IPS-15b (cell line): ENCODE data around the gene DIP2C.

Experiments
- H3K27me3 ChIP-seq: one replicate; pipeline ENCODE4 v1.6.1; 2013; ENCODE audit warnings: low read length; ENCODE audit not compliant: control insufficient read depth, insufficient read depth
- H3K36me3 ChIP-seq: one replicate; pipeline ENCODE4 v1.6.1; 2013; ENCODE audit warnings: low read length; ENCODE audit not compliant: control insufficient read depth, insufficient read depth
- H3K4me1 ChIP-seq: one replicate; pipeline ENCODE4 v1.6.1; 2013; ENCODE audit warnings: mild to moderate bottlenecking, low read length; ENCODE audit not compliant: control insufficient read depth, insufficient read depth
- H3K4me3 ChIP-seq: one replicate; pipeline ENCODE4 v1.5.1; 2013; ENCODE audit warnings: low read depth, low read length
- H3K9ac ChIP-seq: one replicate; pipeline ENCODE4 v1.6.1; 2013; ENCODE audit warnings: low read depth, mild to moderate bottlenecking, low read length
- H3K9me3 ChIP-seq: one replicate; pipeline ENCODE4 v1.6.1; 2013; ENCODE audit warnings: mild to moderate bottlenecking, low read length; ENCODE audit not compliant: control insufficient read depth, insufficient read depth

DIP2C gene

GRCh38 chr10:642186-642890, 47.1 kb downstream of the DIP2C start:
- Histone ChIP-seq H3K36me3 (no peaks in the 10 kb centered on the region), H3K27me3 (no peaks in the 10 kb centered on the region), H3K9me3 (no peaks in the 10 kb centered on the region), H3K4me3 (no peak overlapping the region), H3K4me1 (no peaks in the 10 kb centered on the region), H3K9ac (no peak overlapping the region)

- H3K4me1 ChIP-seq = no peaks in the 10 kb centered on the region
- no peak overlapping the region for H3K4me3 ChIP-seq
- H3K36me3 ChIP-seq = no peaks in the 10 kb centered on the region
- no peaks in the 10 kb centered on the region for H3K27me3 ChIP-seq
- no peaks in the 10 kb centered on the region for H3K9me3 ChIP-seq
- no peak overlapping the region for H3K9ac ChIP-seq
Observed at GRCh38 chr10:641149-642010, 48.1 kb downstream of the DIP2C start.

- H3K4me1 ChIP-seq = no peaks in the 10 kb centered on the region
- H3K9me3 ChIP-seq = no peaks in the 10 kb centered on the region
- H3K36me3 ChIP-seq = no peaks in the 10 kb centered on the region
- no peak overlapping the region for H3K4me3 ChIP-seq
- no peak overlapping the region for H3K9ac ChIP-seq
- no peaks in the 10 kb centered on the region for H3K27me3 ChIP-seq
Observed at GRCh38 chr10:640673-641045, 48.8 kb downstream of the DIP2C start.

- Histone ChIP-seq H3K9ac (no peak overlapping the region), H3K36me3 (no peaks in the 10 kb centered on the region), H3K4me1 (no peaks in the 10 kb centered on the region), H3K9me3 (no peaks in the 10 kb centered on the region), H3K27me3 (no peaks in the 10 kb centered on the region), H3K4me3 (no peak overlapping the region)
Observed at GRCh38 chr10:639751-640672, 49.5 kb downstream of the DIP2C start.

- Histone ChIP-seq H3K9me3 (no peaks in the 10 kb centered on the region), H3K9ac (no peak overlapping the region), H3K4me3 (no peak overlapping the region), H3K27me3 (no peaks in the 10 kb centered on the region), H3K36me3 (no peaks in the 10 kb centered on the region), H3K4me1 (no peaks in the 10 kb centered on the region)
Observed at GRCh38 chr10:639001-639750, 50.3 kb downstream of the DIP2C start.

GRCh38 chr10:637771-638195, 51.7 kb downstream of the DIP2C start:
- H3K9ac ChIP-seq = no peak overlapping the region
- H3K36me3 ChIP-seq = no peaks in the 10 kb centered on the region
- no peak overlapping the region for H3K4me3 ChIP-seq
- no peaks in the 10 kb centered on the region for H3K4me1 ChIP-seq
- H3K9me3 ChIP-seq = no peaks in the 10 kb centered on the region
- H3K27me3 ChIP-seq = no peaks in the 10 kb centered on the region

- Histone ChIP-seq H3K27me3 (no peaks in the 10 kb centered on the region), H3K9me3 (no peaks in the 10 kb centered on the region)
Observed at GRCh38 chr10:637221-637620, 52.2 kb downstream of the DIP2C start.

GRCh38 chr10:636769-637168, 52.7 kb downstream of the DIP2C start:
- H3K4me1 ChIP-seq = no peaks in the 10 kb centered on the region
- H3K27me3 ChIP-seq = no peaks in the 10 kb centered on the region
- no peak overlapping the region for H3K4me3 ChIP-seq
- H3K9ac ChIP-seq = no peak overlapping the region
- no peaks in the 10 kb centered on the region for H3K9me3 ChIP-seq
- H3K36me3 ChIP-seq = no peaks in the 10 kb centered on the region

More at GRCh38 chr10:637221-637620, 52.2 kb downstream of the DIP2C start:
- Histone ChIP-seq H3K4me3 (no peak overlapping the region), H3K36me3 (no peaks in the 10 kb centered on the region), H3K9ac (no peak overlapping the region), H3K4me1 (no peaks in the 10 kb centered on the region)

- Histone ChIP-seq H3K9me3 (no peaks in the 10 kb centered on the region), H3K4me1 (no peaks in the 10 kb centered on the region), H3K4me3 (no peak overlapping the region), H3K36me3 (no peaks in the 10 kb centered on the region), H3K27me3 (no peaks in the 10 kb centered on the region), H3K9ac (no peak overlapping the region)
Observed at GRCh38 chr10:636016-636730, 53.3 kb downstream of the DIP2C start.

GRCh38 chr10:635088-635861, 54.2 kb downstream of the DIP2C start:
- H3K4me3 ChIP-seq = no peak overlapping the region
- H3K9ac ChIP-seq = no peak overlapping the region
- no peaks in the 10 kb centered on the region for H3K27me3 ChIP-seq
- H3K4me1 ChIP-seq = no peaks in the 10 kb centered on the region
- no peaks in the 10 kb centered on the region for H3K36me3 ChIP-seq
- H3K9me3 ChIP-seq = no peaks in the 10 kb centered on the region
